ENCODE measurements around the gene IGSF3. TPM values are rescaled to one million over a fixed set of nuclear protein-coding genes. Genes with fewer than 3 reads are reported as not detected.

IGSF3 gene
- total and polyA plus RNA-seq, 2 experiments from 2014 or later, result 8.8 to 34.0 TPM

GRCh38 chr1:116570358-116571214 is 96.9 kb downstream of the IGSF3 start, which contains the start of gene CD58:
Gene CD58 (minus strand): TSS chr1:116571026. CDS start chr1:116570972, 54 bp downstream.
- H3K36me3 ChIP-seq (replicated peaks; ENCODE audit: insufficient read depth, low read depth), result no peaks in the 10 kb centered on the region
- peak within 1 kb of the TSS; percentile 96 for H2AFZ ChIP-seq
- DNase-seq (ENCODE audit: low spot score), result peak; percentile 94
- H3K79me2 ChIP-seq, result peaks cover 25% of the 10 kb centered on the region
- TF ChIP-seq, protein P1, sequence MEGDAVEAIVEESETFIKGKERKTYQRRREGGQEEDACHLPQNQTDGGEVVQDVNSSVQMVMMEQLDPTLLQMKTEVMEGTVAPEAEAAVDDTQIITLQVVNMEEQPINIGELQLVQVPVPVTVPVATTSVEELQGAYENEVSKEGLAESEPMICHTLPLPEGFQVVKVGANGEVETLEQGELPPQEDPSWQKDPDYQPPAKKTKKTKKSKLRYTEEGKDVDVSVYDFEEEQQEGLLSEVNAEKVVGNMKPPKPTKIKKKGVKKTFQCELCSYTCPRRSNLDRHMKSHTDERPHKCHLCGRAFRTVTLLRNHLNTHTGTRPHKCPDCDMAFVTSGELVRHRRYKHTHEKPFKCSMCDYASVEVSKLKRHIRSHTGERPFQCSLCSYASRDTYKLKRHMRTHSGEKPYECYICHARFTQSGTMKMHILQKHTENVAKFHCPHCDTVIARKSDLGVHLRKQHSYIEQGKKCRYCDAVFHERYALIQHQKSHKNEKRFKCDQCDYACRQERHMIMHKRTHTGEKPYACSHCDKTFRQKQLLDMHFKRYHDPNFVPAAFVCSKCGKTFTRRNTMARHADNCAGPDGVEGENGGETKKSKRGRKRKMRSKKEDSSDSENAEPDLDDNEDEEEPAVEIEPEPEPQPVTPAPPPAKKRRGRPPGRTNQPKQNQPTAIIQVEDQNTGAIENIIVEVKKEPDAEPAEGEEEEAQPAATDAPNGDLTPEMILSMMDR (IDR thresholded peaks at IDR 0.05; ENCODE audit: poor library complexity), result peak; percentile 69
- TF ChIP-seq EZH2phosphoT487 (IDR thresholded peaks at IDR 0.05; ENCODE audit: low read depth, severe bottlenecking, unreplicated experiment), result no peak
- peaks cover 10% of the 10 kb centered on the region for H3K4me1 ChIP-seq (ENCODE audit: insufficient read depth)
- no peaks in the 10 kb centered on the region for H3K9me2 ChIP-seq (replicated peaks; ENCODE audit: insufficient read depth)
- H3K4me3 ChIP-seq, result peak within 1 kb of the TSS; percentile 87
- peak within 1 kb of the TSS; percentile 98 for H3K27ac ChIP-seq
- H4K20me1 ChIP-seq (ENCODE audit: insufficient read depth, poor library complexity, severe bottlenecking), result no peaks in the 10 kb centered on the region
- no peaks in the 10 kb centered on the region for H3K27me3 ChIP-seq
- H3K4me2 ChIP-seq, result peak within 1 kb of the TSS; percentile 91
- H3K9me3 ChIP-seq (ENCODE audit: low read depth), result no peaks in the 10 kb centered on the region
- WGBS (ENCODE audit: low lambda C conversion rate, missing lambda C conversion rate), result under 1% methylated on average over 57 of the region's 90 CpGs

DNA sequence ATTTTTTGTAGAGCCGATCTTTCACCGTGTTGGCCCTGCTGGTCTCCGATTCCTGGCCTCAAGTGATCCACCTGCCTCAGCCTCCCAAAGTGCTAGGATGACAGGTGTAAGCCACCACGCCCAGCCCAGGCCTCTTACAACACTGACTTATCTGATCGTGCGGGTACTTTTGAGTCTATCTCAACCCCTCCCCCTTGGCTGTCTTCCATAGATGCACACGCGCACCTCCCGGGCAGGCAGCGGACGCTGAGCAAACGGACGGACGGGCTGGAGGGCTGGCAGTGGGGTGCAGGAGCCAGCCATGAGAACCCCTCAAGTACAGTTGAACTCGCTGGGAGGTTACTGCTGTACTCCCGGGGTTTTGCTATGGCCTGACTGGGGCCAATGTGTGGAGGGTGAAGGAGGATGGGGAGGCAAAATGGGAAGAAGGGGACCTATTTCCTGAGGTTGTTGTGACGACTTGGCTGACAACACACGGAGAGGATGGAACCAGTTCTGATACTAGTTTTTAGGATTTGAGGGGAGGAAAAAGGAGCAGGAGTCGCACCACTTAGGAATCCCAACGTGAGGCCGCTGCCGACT is 97.7 kb downstream of the IGSF3 start:
- Histone ChIP-seq H3K9me2 (replicated peaks; ENCODE audit: insufficient read depth) (no peaks in the 10 kb centered on the region), H3K27me3 (no peaks in the 10 kb centered on the region), H3K9me3 (ENCODE audit: low read depth) (no peaks in the 10 kb centered on the region), H3K27ac (peak overlapping the region; percentile 98), H3K4me2 (peak overlapping the region; percentile 91), H3K79me2 (peaks cover 31% of the 10 kb centered on the region), H3K36me3 (replicated peaks; ENCODE audit: insufficient read depth, low read depth) (no peaks in the 10 kb centered on the region), H3K4me3 (no peak overlapping the region), H3K4me1 (ENCODE audit: insufficient read depth) (peaks cover 10% of the 10 kb centered on the region), H4K20me1 (ENCODE audit: insufficient read depth, poor library complexity, severe bottlenecking) (no peaks in the 10 kb centered on the region), H2AFZ (peak overlapping the region; percentile 51)
- peak; percentile 73 for DNase-seq (ENCODE audit: low spot score)
- TF ChIP-seq EZH2 (IDR thresholded peaks at IDR 0.05; ENCODE audit: borderline replicate concordance) (no peak), EZH2phosphoT487 (IDR thresholded peaks at IDR 0.05; ENCODE audit: low read depth, severe bottlenecking, unreplicated experiment) (no peak)
- TF ChIP-seq, protein P1 (IDR thresholded peaks at IDR 0.05; ENCODE audit: poor library complexity), result no peak
- WGBS (ENCODE audit: low lambda C conversion rate, missing lambda C conversion rate), result 52% methylated on average over 22 of the region's 22 CpGs

GRCh38 chr1:116569381-116569670 is 98.2 kb downstream of the IGSF3 start:
- Histone ChIP-seq H3K79me2 (peaks cover 35% of the 10 kb centered on the region), H4K20me1 (ENCODE audit: insufficient read depth, poor library complexity, severe bottlenecking) (no peaks in the 10 kb centered on the region), H3K9me2 (replicated peaks; ENCODE audit: insufficient read depth) (no peaks in the 10 kb centered on the region), H3K36me3 (replicated peaks; ENCODE audit: insufficient read depth, low read depth) (no peaks in the 10 kb centered on the region), H3K9me3 (ENCODE audit: low read depth) (no peaks in the 10 kb centered on the region), H3K27me3 (no peaks in the 10 kb centered on the region), H3K4me3 (no peak overlapping the region), H2AFZ (no peak overlapping the region), H3K4me2 (peak overlapping the region; percentile 91), H3K27ac (no peak overlapping the region), H3K4me1 (ENCODE audit: insufficient read depth) (peaks cover 10% of the 10 kb centered on the region)
- TF ChIP-seq EZH2 (IDR thresholded peaks at IDR 0.05; ENCODE audit: borderline replicate concordance) (no peak), EZH2phosphoT487 (IDR thresholded peaks at IDR 0.05; ENCODE audit: low read depth, severe bottlenecking, unreplicated experiment) (no peak)
- TF ChIP-seq, protein P1 (IDR thresholded peaks at IDR 0.05; ENCODE audit: poor library complexity), result no peak
- DNase-seq (ENCODE audit: low spot score), result no peak
